Measurements from ENCODE around the gene HSP90B1.

Gene HSP90B1

GRCh38 chr12:103955811-103956508, 25.8 kb downstream of the HSP90B1 start:
- TF ChIP-seq L3MBTL2 (conservative IDR thresholded peaks at IDR 0.05): no peak
- TF ChIP-seq NFRKB (IDR thresholded peaks at IDR 0.05): no peak
- peak; percentile 10 for DNase-seq (ENCODE audit: extremely low spot score)
- POLR2A ChIA-PET: interaction anchor here (1.0 to 6.6 kb wide), 4 partner anchors 10 to 182 kb away, joined by 3 to 111 read pairs (median 16); partner anchors contain the start of genes HSP90B1, NFYB and TDG
- CTCF ChIA-PET: interaction anchor here (0.7 kb wide), 1 partner anchor 9 kb away, joined by 3 read pairs; the partner anchor contains the start of gene TDG

DNA sequence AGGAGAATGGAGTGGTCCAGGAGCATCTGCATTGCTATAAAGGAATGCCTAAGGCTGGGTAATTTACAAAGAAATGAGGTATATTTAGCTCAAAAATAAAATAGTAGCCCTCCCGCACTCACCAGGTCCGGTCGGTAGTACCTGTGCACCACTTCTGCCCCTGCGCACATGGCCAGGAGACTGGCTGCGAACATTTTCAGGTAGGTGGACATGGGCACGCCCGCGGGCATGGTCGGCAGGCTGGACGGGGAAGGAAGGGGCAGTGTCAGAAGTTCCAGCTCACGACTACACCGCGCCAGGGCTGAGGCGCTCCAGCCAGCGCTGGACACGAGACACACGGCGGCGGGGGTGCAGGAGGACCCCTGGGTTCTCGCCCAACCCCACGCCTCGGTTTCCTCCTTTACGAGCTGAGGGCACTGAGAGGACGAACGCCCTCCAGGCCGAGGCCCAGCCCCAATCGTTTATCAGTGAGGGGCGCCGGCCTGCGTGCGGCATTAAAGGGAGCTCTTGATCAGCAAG, 26.4 kb downstream of the HSP90B1 start:
- no peak for DNase-seq (ENCODE audit: extremely low spot score)
- no peak for TF ChIP-seq LEF1 (IDR thresholded peaks at IDR 0.05; ENCODE audit: borderline replicate concordance)
- no peak for TF ChIP-seq ARNT (IDR thresholded peaks at IDR 0.05)
- no peak for TF ChIP-seq FOXA1 (IDR thresholded peaks at IDR 0.05)
- no peak for TF ChIP-seq CTBP1 (IDR thresholded peaks at IDR 0.05; ENCODE audit: borderline replicate concordance)
- TF ChIP-seq L3MBTL2 (conservative IDR thresholded peaks at IDR 0.05): no peak
- no peak for TF ChIP-seq ELF4 (IDR thresholded peaks at IDR 0.05)
- no peak for TF ChIP-seq ZNF384 (IDR thresholded peaks at IDR 0.05)
- no peak for TF ChIP-seq TARDBP (IDR thresholded peaks at IDR 0.05)
- no peak for TF ChIP-seq SUZ12 (IDR thresholded peaks at IDR 0.05)
- ChIA-PET CTCF (interaction anchor here (0.7 kb wide), 1 partner anchor 9 kb away, joined by 3 read pairs; the partner anchor contains the start of gene TDG), POLR2A (interaction anchor here (0.8 to 6.6 kb wide), 6 partner anchors 10 to 182 kb away, joined by 3 to 111 read pairs (median 5); partner anchors contain the start of genes GLT8D2, HSP90B1, NFYB and TDG)

DNA sequence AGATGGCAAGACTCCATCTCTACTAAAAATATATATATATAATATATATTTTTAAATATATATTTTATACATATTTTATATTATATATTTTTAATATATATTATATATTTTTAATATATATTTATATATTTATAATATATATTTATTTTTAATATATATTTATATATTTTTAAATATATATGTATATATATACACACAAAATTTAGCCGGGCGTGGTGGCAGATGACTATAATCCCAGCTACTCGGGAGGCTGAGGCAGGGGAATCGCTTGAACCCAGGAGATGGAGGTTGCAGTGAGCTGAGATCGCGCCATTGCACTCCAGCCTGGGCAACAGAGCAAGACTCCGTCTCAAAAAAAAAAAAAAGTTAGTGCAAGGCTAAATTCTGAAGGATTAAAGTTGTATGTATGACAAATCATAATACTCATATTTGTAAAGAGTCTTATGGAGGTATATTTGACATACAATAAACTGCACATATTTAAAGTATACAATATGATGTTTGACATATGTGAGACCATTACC, 27.7 kb downstream of the HSP90B1 start:
- CTCF ChIA-PET: no interaction called here

DNA sequence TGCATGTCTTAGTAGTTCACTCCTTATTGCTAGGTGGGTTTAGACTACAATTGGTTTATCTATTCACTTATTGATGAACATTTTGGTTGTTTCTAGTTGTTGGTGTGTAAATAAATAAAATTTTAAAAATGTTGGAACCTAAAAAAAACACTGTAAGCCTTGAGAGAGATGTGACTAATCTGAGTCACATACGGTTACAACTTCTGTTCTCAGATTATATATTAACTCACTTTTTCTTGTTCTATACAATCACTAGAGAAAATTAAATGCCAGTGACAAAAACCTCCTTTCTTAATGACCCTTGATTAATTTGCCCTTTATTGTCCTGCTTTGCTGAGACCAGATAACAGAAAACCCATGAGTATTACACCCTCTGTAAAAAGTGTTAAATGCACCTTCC, 28.4 kb downstream of the HSP90B1 start:
- TF ChIP-seq BHLHE40 (IDR thresholded peaks at IDR 0.05; ENCODE audit: borderline replicate concordance) (no peak), ARNT (IDR thresholded peaks at IDR 0.05) (no peak), NFRKB (IDR thresholded peaks at IDR 0.05) (no peak), HDGF (IDR thresholded peaks at IDR 0.05; ENCODE audit: borderline replicate concordance) (no peak), L3MBTL2 (conservative IDR thresholded peaks at IDR 0.05) (no peak), FOXK2 (IDR thresholded peaks at IDR 0.05) (no peak), ZNF384 (IDR thresholded peaks at IDR 0.05) (no peak), TARDBP (IDR thresholded peaks at IDR 0.05) (no peak), PKNOX1 (IDR thresholded peaks at IDR 0.05) (no peak), FOXM1 (IDR thresholded peaks at IDR 0.05; ENCODE audit: borderline replicate concordance) (no peak), SUZ12 (IDR thresholded peaks at IDR 0.05) (no peak), CTBP1 (IDR thresholded peaks at IDR 0.05; ENCODE audit: borderline replicate concordance) (no peak), LEF1 (IDR thresholded peaks at IDR 0.05; ENCODE audit: borderline replicate concordance) (no peak), ELF4 (IDR thresholded peaks at IDR 0.05) (no peak), FOXA1 (IDR thresholded peaks at IDR 0.05) (no peak), SP1 (IDR thresholded peaks at IDR 0.05) (no peak)
- no peak for DNase-seq (ENCODE audit: extremely low spot score)
- CTCF ChIA-PET: no interaction called here
- POLR2A ChIA-PET: interaction anchor here (1.5 kb wide), 1 partner anchor 29 kb away, joined by 5 read pairs; the partner anchor contains the start of gene HSP90B1

More for the DNA sequence above, 27.7 kb downstream of the HSP90B1 start:
- no peak for TF ChIP-seq HDGF (IDR thresholded peaks at IDR 0.05; ENCODE audit: borderline replicate concordance)
- no peak for TF ChIP-seq FOXM1 (IDR thresholded peaks at IDR 0.05; ENCODE audit: borderline replicate concordance)
- no peak for TF ChIP-seq ARNT (IDR thresholded peaks at IDR 0.05)
- TF ChIP-seq SUZ12 (IDR thresholded peaks at IDR 0.05): no peak
- TF ChIP-seq ELF4 (IDR thresholded peaks at IDR 0.05): no peak
- TF ChIP-seq SP1 (IDR thresholded peaks at IDR 0.05): no peak
- no peak for TF ChIP-seq FOXK2 (IDR thresholded peaks at IDR 0.05)
- no peak for TF ChIP-seq ZNF384 (IDR thresholded peaks at IDR 0.05)
- no peak for TF ChIP-seq LEF1 (IDR thresholded peaks at IDR 0.05; ENCODE audit: borderline replicate concordance)
- no peak for TF ChIP-seq FOXA1 (IDR thresholded peaks at IDR 0.05)
- TF ChIP-seq PKNOX1 (IDR thresholded peaks at IDR 0.05): no peak
- TF ChIP-seq BHLHE40 (IDR thresholded peaks at IDR 0.05; ENCODE audit: borderline replicate concordance): no peak
- no peak for TF ChIP-seq CTBP1 (IDR thresholded peaks at IDR 0.05; ENCODE audit: borderline replicate concordance)
- TF ChIP-seq TARDBP (IDR thresholded peaks at IDR 0.05): no peak
- no peak for TF ChIP-seq L3MBTL2 (conservative IDR thresholded peaks at IDR 0.05)
- no peak for TF ChIP-seq NFRKB (IDR thresholded peaks at IDR 0.05)
- POLR2A ChIA-PET: interaction anchor here (1.5 to 6.6 kb wide), 2 partner anchors 9 to 28 kb away, joined by 5 to 111 read pairs; partner anchors contain the start of genes HSP90B1 and TDG
- no peak for DNase-seq (ENCODE audit: extremely low spot score)

DNA sequence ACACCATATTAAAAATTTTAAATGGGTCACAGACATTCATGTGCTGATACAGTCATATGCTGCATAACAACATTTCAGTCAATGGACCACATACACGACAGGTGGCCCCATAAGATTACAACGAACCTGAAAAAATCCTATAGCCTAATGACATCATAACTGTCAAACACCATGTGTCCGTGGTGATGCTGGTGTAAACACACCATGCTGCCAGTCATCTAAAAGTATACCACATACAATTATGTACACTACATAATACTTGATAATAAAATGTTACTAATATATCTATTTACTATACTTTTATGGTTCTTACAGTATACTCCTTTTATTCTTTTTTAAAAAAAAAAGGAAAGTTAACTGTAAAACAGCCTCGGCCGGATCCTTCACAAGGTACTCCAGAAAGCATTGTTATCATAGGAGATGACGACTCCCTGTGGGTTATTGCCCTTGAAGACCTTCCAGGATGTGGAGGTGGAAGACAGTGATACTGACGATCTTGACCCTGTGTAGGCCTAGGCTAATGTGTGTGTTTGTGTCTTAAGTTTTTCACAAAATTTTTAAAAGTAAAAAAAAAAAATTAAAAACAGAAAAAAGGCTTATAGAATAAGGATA, 30.5 kb downstream of the HSP90B1 start:
- CTCF ChIA-PET: interaction anchor here (1.3 kb wide), 1 partner anchor 148 kb away, joined by 7 read pairs; no protein-coding TSS in a partner anchor
- DNase-seq (ENCODE audit: extremely low spot score): no peak
- TF ChIP-seq PKNOX1 (IDR thresholded peaks at IDR 0.05) (peak; percentile 50; the same call in 1 of the 2 replicates), TARDBP (IDR thresholded peaks at IDR 0.05) (no peak), BHLHE40 (IDR thresholded peaks at IDR 0.05; ENCODE audit: borderline replicate concordance) (no peak), LEF1 (IDR thresholded peaks at IDR 0.05; ENCODE audit: borderline replicate concordance) (no peak)
- POLR2A ChIA-PET: interaction anchor here (1.0 kb wide), 1 partner anchor 31 kb away, joined by 3 read pairs; no protein-coding TSS in a partner anchor

Data from HEK293T (cell line).